H9 (cell line): Measurements from ENCODE around the gene OPA3. TPM values are rescaled to one million over a fixed set of nuclear protein-coding genes. Genes with fewer than 3 reads are reported as not detected.

ENCODE experiments used
- DNase-seq: peaks from one replicate; pipeline ENCODE4 v3.0.0-alpha.2; 2017
- H2AFZ ChIP-seq: one replicate; pipeline ENCODE4 v1.6.1; 2013; ENCODE audit warnings: mild to moderate bottlenecking, low read length, control low read depth, moderate library complexity
- H2AK5ac ChIP-seq: 2 replicates; pipeline ENCODE4 v1.6.1; 2013; ENCODE audit warnings: low read length, control low read depth, mixed read lengths; ENCODE audit not compliant: insufficient read length
- H2BK120ac ChIP-seq: one replicate; pipeline ENCODE4 v1.6.1; 2013; ENCODE audit warnings: low read depth, mild to moderate bottlenecking, low read length, control low read depth, inconsistent platforms; ENCODE audit not compliant: poor library complexity, severe bottlenecking
- H2BK12ac ChIP-seq: 2 replicates; pipeline ENCODE4 v1.6.1; 2013; ENCODE audit warnings: low read length, control low read depth, mixed read lengths, low read depth; ENCODE audit not compliant: insufficient read length
- H2BK15ac ChIP-seq: 2 replicates; pipeline ENCODE4 v1.6.1; 2013; ENCODE audit warnings: low read depth, low read length, control low read depth
- H2BK20ac ChIP-seq: one replicate; pipeline ENCODE4 v1.6.1; 2013; ENCODE audit warnings: low read depth, mild to moderate bottlenecking, low read length, control low read depth, inconsistent platforms; ENCODE audit not compliant: poor library complexity, severe bottlenecking
- H2BK5ac ChIP-seq: 2 replicates; pipeline ENCODE4 v1.6.1; 2013; ENCODE audit warnings: low read length, control low read depth, mixed read lengths; ENCODE audit not compliant: insufficient read length
- H3K14ac ChIP-seq: 2 replicates; pipeline ENCODE4 v1.6.1; 2013; ENCODE audit warnings: low read length, control low read depth; ENCODE audit not compliant: insufficient read depth
- H3K18ac ChIP-seq: 2 replicates; pipeline ENCODE4 v1.6.1; 2013; ENCODE audit warnings: low read depth, mild to moderate bottlenecking, mixed read lengths, low read length, control low read depth; ENCODE audit not compliant: insufficient read length
- H3K23ac ChIP-seq: 2 replicates; pipeline ENCODE4 v1.6.1; 2013; ENCODE audit warnings: low read length, control low read depth, mixed read lengths, low read depth; ENCODE audit not compliant: insufficient read length
- H3K23me2 ChIP-seq: 2 replicates; pipeline ENCODE4 v1.6.1; 2013; ENCODE audit warnings: low read depth, mild to moderate bottlenecking, mixed read lengths, low read length, control low read depth; ENCODE audit not compliant: insufficient read length, poor library complexity, severe bottlenecking
- H3K27ac ChIP-seq: 2 replicates; pipeline ENCODE4 v1.5.1; 2013; ENCODE audit warnings: low read length, control low read depth, mixed read lengths, low read depth; ENCODE audit not compliant: insufficient read length
- H3K27me3 ChIP-seq: 2 replicates; pipeline ENCODE4 v1.6.1; 2013; ENCODE audit warnings: low read length, control low read depth, inconsistent platforms; ENCODE audit not compliant: insufficient read depth
- H3K4ac ChIP-seq: 2 replicates; pipeline ENCODE4 v1.6.1; 2013; ENCODE audit warnings: low read depth, mild to moderate bottlenecking, control low read depth, inconsistent platforms, low read length, moderate library complexity
- H3K4me1 ChIP-seq: 2 replicates; pipeline ENCODE4 v1.6.1; 2013; ENCODE audit warnings: low read length, control low read depth, inconsistent platforms; ENCODE audit not compliant: insufficient read depth
- H3K4me2 ChIP-seq: 2 replicates; pipeline ENCODE4 v1.6.1; 2013; ENCODE audit warnings: low read length, control low read depth, mixed read lengths; ENCODE audit not compliant: insufficient read length, insufficient read depth
- H3K56ac ChIP-seq: 2 replicates; pipeline ENCODE4 v1.6.1; 2013; ENCODE audit warnings: low read depth, mild to moderate bottlenecking, mixed read lengths, low read length, control low read depth; ENCODE audit not compliant: insufficient read length
- H3K79me1 ChIP-seq: 2 replicates; pipeline ENCODE4 v1.6.1; 2013; ENCODE audit warnings: low read depth, mild to moderate bottlenecking, moderate library complexity, low read length, control low read depth, inconsistent platforms; ENCODE audit not compliant: insufficient read depth, poor library complexity, severe bottlenecking
- H3K79me2 ChIP-seq: 2 replicates; pipeline ENCODE4 v1.6.1; 2013; ENCODE audit warnings: low read length, control low read depth, inconsistent platforms; ENCODE audit not compliant: insufficient read depth
- H3K9ac ChIP-seq: 2 replicates; pipeline ENCODE4 v1.6.1; 2013; ENCODE audit warnings: low read length, control low read depth, mixed read lengths; ENCODE audit not compliant: insufficient read length; ENCODE audit errors: extremely low read depth
- H3K9me3 ChIP-seq: one replicate; pipeline ENCODE4 v1.6.1; 2013; ENCODE audit warnings: low read depth, low read length, inconsistent platforms; ENCODE audit not compliant: control insufficient read depth
- H3T11ph ChIP-seq: one replicate; pipeline ENCODE4 v1.6.1; 2013; ENCODE audit warnings: mild to moderate bottlenecking, low read length, control low read depth, inconsistent platforms
- H4K20me1 ChIP-seq: one replicate; pipeline ENCODE4 v1.6.1; 2013; ENCODE audit not compliant: control insufficient read depth, insufficient read length, insufficient read depth
- H4K5ac ChIP-seq: 2 replicates; pipeline ENCODE4 v1.6.1; 2013; ENCODE audit warnings: low read depth, mild to moderate bottlenecking, mixed read lengths, low read length, control low read depth; ENCODE audit not compliant: insufficient read length
- H4K8ac ChIP-seq: replicated peaks from 2 replicates; pipeline ENCODE4 v1.6.1; 2013; ENCODE audit warnings: low read length, control low read depth, mixed read lengths, low read depth; ENCODE audit not compliant: insufficient read length
- H4K91ac ChIP-seq: 2 replicates; pipeline ENCODE4 v1.6.1; 2013; ENCODE audit warnings: low read depth, mild to moderate bottlenecking, moderate library complexity, mixed read lengths, low read length, control low read depth; ENCODE audit not compliant: insufficient read length
- H3K27ac Mint-ChIP-seq, 3 experiments: 2 replicates in 2 of 3; 3 replicates in 1 of 3; pipeline ENCODE4 v1.8.0; 2020 to 2021; ENCODE audit warnings: mixed read lengths in 3 of 3, mild to moderate bottlenecking in 1 of 3, moderate library complexity in 1 of 3
- H3K27me3 Mint-ChIP-seq: 2 replicates; pipeline ENCODE4 v1.8.0; 2021; ENCODE audit warnings: low read depth, mild to moderate bottlenecking, moderate library complexity, mixed read lengths
- H3K36me3 Mint-ChIP-seq, 3 experiments: 2 replicates in 2 of 3; 3 replicates in 1 of 3; pipeline ENCODE4 v1.8.0; 2020 to 2021; ENCODE audit warnings: low read depth in 3 of 3, mixed read lengths in 3 of 3; ENCODE audit not compliant: insufficient read depth in 1 of 3
- H3K4me1 Mint-ChIP-seq, 2 experiments: 2 replicates each; pipeline ENCODE4 v1.8.0; 2020; ENCODE audit warnings: mixed read lengths in 2 of 2
- H3K4me3 Mint-ChIP-seq, 2 experiments: 2 replicates in 1 of 2; 3 replicates in 1 of 2; pipeline ENCODE4 v1.8.0; 2020 to 2021; ENCODE audit warnings: mild to moderate bottlenecking in 2 of 2, mixed read lengths in 2 of 2, moderate library complexity in 1 of 2
- H3K9me3 Mint-ChIP-seq, 2 experiments: 2 replicates in 1 of 2; 3 replicates in 1 of 2; pipeline ENCODE4 v1.8.0; 2020; ENCODE audit warnings: mild to moderate bottlenecking in 2 of 2, mixed read lengths in 2 of 2, moderate library complexity in 1 of 2
- WGBS: extraction: QIAGEN DNeasy Blood & Tissue Kit; methylation state at CpG from one replicate; pipeline ENCODE4 v1.1.7; 2013; ENCODE audit warnings: missing lambda C conversion rate, low lambda C conversion rate, mixed read lengths; ENCODE audit not compliant: insufficient read length; ENCODE audit errors: extremely low coverage; 5-methylcytosine and 5-hydroxymethylcytosine counted together
- total RNA-seq: library from RNA; stranded (reverse); gene quantifications from 2 replicates; pipeline ENCODE4 v1.2.1, GENCODE V29; 2021
- TF ChIP-seq, protein P1 (sequence below): fragments of 200-600 bp; sonication (generic); conservative IDR thresholded peaks from 3 replicates; pipeline ENCODE4 v1.8.0; 2021; ENCODE audit warnings: antibody characterized with exemption, mild to moderate bottlenecking

OPA3 gene
- total RNA-seq, 1 experiment from 2014 or later = 13.0 TPM

DNA sequence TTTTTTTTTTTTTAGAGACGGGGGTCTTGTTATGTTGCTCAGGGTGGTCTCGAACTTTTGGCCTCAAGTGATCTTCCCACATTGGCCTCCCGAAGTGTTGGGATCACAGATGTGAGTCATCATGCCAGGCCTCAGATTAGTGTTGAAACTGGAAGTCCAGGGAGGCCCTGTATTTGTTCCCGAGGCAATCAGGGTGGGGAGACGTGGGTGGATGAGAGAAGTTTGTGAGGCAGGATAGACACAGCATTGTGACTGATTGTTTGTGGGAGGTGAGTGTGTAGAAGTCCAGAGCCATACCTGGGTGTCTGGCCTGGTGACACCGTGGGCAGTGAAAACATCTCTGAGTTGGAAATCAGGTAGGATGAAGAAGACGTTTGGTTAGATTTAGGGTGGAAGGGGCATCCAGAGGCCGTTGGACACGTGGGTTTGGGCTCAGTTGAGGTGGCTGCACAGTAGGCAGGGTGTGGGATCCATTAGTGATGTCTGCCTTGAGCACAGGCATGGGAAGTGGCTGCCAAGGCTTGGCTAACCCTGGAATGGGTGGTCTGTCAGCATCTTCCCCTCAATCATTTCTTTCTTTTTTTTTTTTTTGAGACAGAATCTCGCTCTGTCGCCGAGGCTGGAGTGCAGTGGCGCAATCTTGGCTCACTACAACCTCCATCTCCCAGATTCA lies 100.2 kb downstream of the OPA3 start:
- H3K4ac ChIP-seq = no peak overlapping the region
- no peak overlapping the region for H3K18ac ChIP-seq
- no peak overlapping the region for H3K27ac ChIP-seq
- H2AFZ ChIP-seq = no peak overlapping the region
- H3T11ph ChIP-seq = no peak overlapping the region
- no peaks in the 10 kb centered on the region; the same call in 1 of the 2 replicates for H3K4me1 ChIP-seq
- peaks cover 3% of the 10 kb centered on the region for H3K23me2 ChIP-seq
- no peak overlapping the region for H4K91ac ChIP-seq
- H2BK12ac ChIP-seq = no peak overlapping the region
- Mint-ChIP-seq H3K27ac (peak overlapping the region in 1 of 3 experiments; percentile 49; a peak in 3 of 7 replicates), H3K36me3 (peaks cover 0 to 13% (median 4%) of the 10 kb centered on the region in 3 experiments; a peak in 4 of 7 replicates), H3K27me3 (peaks cover 3% of the 10 kb centered on the region; the same call in 1 of the 2 replicates), H3K9me3 (peaks cover 0 to 2% of the 10 kb centered on the region in 2 experiments; a peak in 1 of 5 replicates), H3K4me1 (peaks cover 5 to 8% of the 10 kb centered on the region in 2 experiments), H3K4me3 (peak overlapping the region in 1 of 2 experiments; percentile 38; a peak in 2 of 5 replicates)
- H3K9me3 ChIP-seq = no peaks in the 10 kb centered on the region
- no peak overlapping the region for H2BK20ac ChIP-seq
- H4K8ac ChIP-seq = no peak overlapping the region
- H3K79me1 ChIP-seq = no peaks in the 10 kb centered on the region
- no peak overlapping the region for H3K56ac ChIP-seq
- no peak overlapping the region for H4K5ac ChIP-seq
- no peaks in the 10 kb centered on the region for H3K79me2 ChIP-seq
- H4K20me1 ChIP-seq = no peaks in the 10 kb centered on the region
- H2BK120ac ChIP-seq = no peak overlapping the region
- no peak overlapping the region for H3K4me2 ChIP-seq
- H3K27me3 ChIP-seq = no peaks in the 10 kb centered on the region
- no CpG with 5 or more reads among the region's 13 CpGs for whole genome bisulfite sequencing
- no peak overlapping the region for H2AK5ac ChIP-seq
- TF ChIP-seq, protein P1, sequence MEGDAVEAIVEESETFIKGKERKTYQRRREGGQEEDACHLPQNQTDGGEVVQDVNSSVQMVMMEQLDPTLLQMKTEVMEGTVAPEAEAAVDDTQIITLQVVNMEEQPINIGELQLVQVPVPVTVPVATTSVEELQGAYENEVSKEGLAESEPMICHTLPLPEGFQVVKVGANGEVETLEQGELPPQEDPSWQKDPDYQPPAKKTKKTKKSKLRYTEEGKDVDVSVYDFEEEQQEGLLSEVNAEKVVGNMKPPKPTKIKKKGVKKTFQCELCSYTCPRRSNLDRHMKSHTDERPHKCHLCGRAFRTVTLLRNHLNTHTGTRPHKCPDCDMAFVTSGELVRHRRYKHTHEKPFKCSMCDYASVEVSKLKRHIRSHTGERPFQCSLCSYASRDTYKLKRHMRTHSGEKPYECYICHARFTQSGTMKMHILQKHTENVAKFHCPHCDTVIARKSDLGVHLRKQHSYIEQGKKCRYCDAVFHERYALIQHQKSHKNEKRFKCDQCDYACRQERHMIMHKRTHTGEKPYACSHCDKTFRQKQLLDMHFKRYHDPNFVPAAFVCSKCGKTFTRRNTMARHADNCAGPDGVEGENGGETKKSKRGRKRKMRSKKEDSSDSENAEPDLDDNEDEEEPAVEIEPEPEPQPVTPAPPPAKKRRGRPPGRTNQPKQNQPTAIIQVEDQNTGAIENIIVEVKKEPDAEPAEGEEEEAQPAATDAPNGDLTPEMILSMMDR = no peak
- no peak overlapping the region for H3K9ac ChIP-seq
- DNase-seq = no peak
- no peak overlapping the region for H3K14ac ChIP-seq
- no peak overlapping the region for H2BK15ac ChIP-seq
- H2BK5ac ChIP-seq = no peak overlapping the region
- no peak overlapping the region for H3K23ac ChIP-seq
